GM19240 (cell line): ENCODE measurements around the gene SCEL.
"Not testable (repeated sequence)": the region's sequence is repeated elsewhere in the genome, so short reads cannot be mapped to it uniquely, and the experiment has no call there.

Experiments
- DNase-seq: peaks from one replicate; pipeline ENCODE4 v3.0.0; 2011; ENCODE audit warnings: low spot score; ENCODE audit not compliant: insufficient read length

Gene SCEL

GRCh38 chr13:77535448-77535847 is at the start of gene SCEL:
TSS of gene SCEL (plus strand) at chr13:77535706. CDS start at chr13:77555876, 20,170 bp downstream.
- DNase-seq = no peak

GRCh38 chr13:77489566-77490337 is 45.8 kb upstream of the SCEL start:
- no peak for DNase-seq

GRCh38 chr13:77492982-77493381 is 42.5 kb upstream of the SCEL start:
- no peak for DNase-seq

GRCh38 chr13:77494226-77494625 is 41.3 kb upstream of the SCEL start:
- DNase-seq = no peak

- no peak for DNase-seq
Observed at GRCh38 chr13:77497350-77497749, 38.2 kb upstream of the SCEL start.

GRCh38 chr13:77497835-77498234 is 37.7 kb upstream of the SCEL start:
- no peak for DNase-seq

- no peak for DNase-seq
Observed at GRCh38 chr13:77502104-77502720, 33.3 kb upstream of the SCEL start.

GRCh38 chr13:77503398-77503797 is 32.1 kb upstream of the SCEL start:
- DNase-seq = no peak

- no peak for DNase-seq
Observed at GRCh38 chr13:77506874-77507273, 28.6 kb upstream of the SCEL start.

GRCh38 chr13:77507931-77508776 is 27.4 kb upstream of the SCEL start:
- no peak for DNase-seq

GRCh38 chr13:77508959-77509620 is 26.4 kb upstream of the SCEL start:
- no peak for DNase-seq

- no peak for DNase-seq
Observed at GRCh38 chr13:77510156-77510555, 25.4 kb upstream of the SCEL start.

- DNase-seq = no peak
Observed at GRCh38 chr13:77511552-77511951, 24.0 kb upstream of the SCEL start.

- no peak for DNase-seq
Observed at GRCh38 chr13:77513719-77514335, 21.7 kb upstream of the SCEL start.

GRCh38 chr13:77514336-77514726 is 21.2 kb upstream of the SCEL start:
- no peak for DNase-seq

GRCh38 chr13:77515785-77516184 is 19.7 kb upstream of the SCEL start:
- no peak for DNase-seq

- no peak for DNase-seq
Observed at GRCh38 chr13:77516342-77516789, 19.1 kb upstream of the SCEL start.

- no peak for DNase-seq
Observed at GRCh38 chr13:77518266-77518665, 17.2 kb upstream of the SCEL start.

GRCh38 chr13:77519396-77519795 is 16.1 kb upstream of the SCEL start:
- not testable (repeated sequence) for DNase-seq

GRCh38 chr13:77519808-77520207 is 15.7 kb upstream of the SCEL start:
- DNase-seq = no peak

GRCh38 chr13:77521194-77521593 is 14.3 kb upstream of the SCEL start:
- no peak for DNase-seq
